ENCODE data around the gene GABBR2.

GABBR2 gene

GRCh38 chr9:98720402-98720801, 11.7 kb upstream of the GABBR2 start:
- DNase-seq: no peak

- no peak for DNase-seq
Observed at GRCh38 chr9:98719055-98719454, 10.3 kb upstream of the GABBR2 start.

- no peak for DNase-seq
Observed at GRCh38 chr9:98714833-98715232, 6.1 kb upstream of the GABBR2 start.

GRCh38 chr9:98712987-98713386, 4.3 kb upstream of the GABBR2 start:
- DNase-seq: no peak

GRCh38 chr9:98709968-98710965, 1.5 kb upstream of the GABBR2 start:
- DNase-seq: peak; percentile 47

- no peak for DNase-seq
Observed at GRCh38 chr9:98708103-98708932, 417 bp downstream of the GABBR2 start.

- DNase-seq: peak; percentile 78
Observed at GRCh38 chr9:98707166-98708102, 1.3 kb downstream of the GABBR2 start.

GRCh38 chr9:98706651-98707165, 2.0 kb downstream of the GABBR2 start:
- DNase-seq: no peak

- DNase-seq: no peak
Observed at GRCh38 chr9:98702835-98703380, 5.8 kb downstream of the GABBR2 start.

- no peak for DNase-seq
Observed at GRCh38 chr9:98702340-98702739, 6.4 kb downstream of the GABBR2 start.

- no peak for DNase-seq
Observed at GRCh38 chr9:98701576-98701975, 7.2 kb downstream of the GABBR2 start.

- no peak for DNase-seq
Observed at GRCh38 chr9:98700801-98701200, 7.9 kb downstream of the GABBR2 start.

- DNase-seq: no peak
Observed at GRCh38 chr9:98698856-98699255, 9.9 kb downstream of the GABBR2 start.

GRCh38 chr9:98694943-98695342, 13.8 kb downstream of the GABBR2 start:
- DNase-seq: no peak

- no peak for DNase-seq
Observed at GRCh38 chr9:98692392-98692791, 16.3 kb downstream of the GABBR2 start.

- no peak for DNase-seq
Observed at GRCh38 chr9:98691890-98692289, 16.8 kb downstream of the GABBR2 start.

- DNase-seq: no peak
Observed at GRCh38 chr9:98690686-98691085, 18.0 kb downstream of the GABBR2 start.

- no peak for DNase-seq
Observed at GRCh38 chr9:98688710-98689495, 19.8 kb downstream of the GABBR2 start.

GRCh38 chr9:98687911-98688310, 20.8 kb downstream of the GABBR2 start:
- DNase-seq: no peak

GRCh38 chr9:98686961-98687855, 21.5 kb downstream of the GABBR2 start:
- DNase-seq: no peak
